K562 (cell line): Measurements from ENCODE around the gene ATM. TPM values are rescaled to one million over a fixed set of nuclear protein-coding genes. Genes with fewer than 3 reads are reported as not detected.
"Not testable (repeated sequence)": the region's sequence is repeated elsewhere in the genome, so short reads cannot be mapped to it uniquely, and the experiment has no call there.

Experiments
- ATAC-seq: fragments of 200-7000 bp; cut with Tn5 transposase; 3 replicates; pipeline ENCODE4 v1.9.1; 2020; ENCODE audit warnings: moderate library complexity
- BruUV-seq: library from RNA; stranded (reverse); fragments of 400-500 nt; replicated peaks from 2 replicates; lab custom pipeline; 2021; lab: Mats Ljungman, UMichigan
- CTCF ChIA-PET: fragments of 300-600 bp; formaldehyde crosslinking; extraction: SDS; loops from one replicate; lab custom pipeline; 2021; ENCODE audit warnings: low intra/inter-chr PET ratio; lab: Yijun Ruan, JAX
- POLR2A ChIA-PET: fragments of 300-600, 350-650 bp; sonication (Branson Sonifier 250); formaldehyde crosslinking; extraction: SDS; loops from one replicate; lab custom pipeline; 2021; ENCODE audit warnings: antibody characterized with exemption, inconsistent platforms; lab: Yijun Ruan, JAX
- DNase-seq, 4 experiments: peaks; one replicate each; pipeline versions ENCODE4 v3.0.0 to v3.0.0-alpha.2; 2011 to 2018; ENCODE audit warnings: low spot score in 3 of 4, mixed read lengths in 3 of 4; ENCODE audit errors: extremely low read depth in 1 of 4
- FAIRE-seq: peaks from 2 replicates; lab custom pipeline; 2011; peaks lifted over from hg19 to GRCh38; lab: Jason Lieb, UNC
- H2AFZ ChIP-seq: 2 replicates; pipeline ENCODE4 v1.6.0; 2011; ENCODE audit warnings: low read depth, low read length, control low read depth, inconsistent platforms
- H3K27ac ChIP-seq: fragments of 200-600 bp; 3 replicates; pipeline ENCODE4 v1.8.0; 2011; ENCODE audit warnings: low read depth, mild to moderate bottlenecking, control low read depth, inconsistent platforms, low read length, moderate library complexity, mixed read lengths; ENCODE audit errors: extremely low read depth
- H3K27me3 ChIP-seq, 2 experiments: fragments of 300-600 bp in 1 of 2; 2 replicates in 1 of 2; 3 replicates in 1 of 2; pipeline versions ENCODE4 v1.6.0 to v1.8.0; 2011; ENCODE audit warnings: inconsistent platforms in 2 of 2, low read length in 2 of 2, mild to moderate bottlenecking in 1 of 2, mixed read lengths in 1 of 2, moderate library complexity in 1 of 2; ENCODE audit not compliant: control insufficient read depth in 2 of 2, insufficient read depth in 2 of 2
- H3K36me3 ChIP-seq: fragments of 300-600 bp; 3 replicates; pipeline ENCODE4 v1.8.0; 2011; ENCODE audit warnings: mild to moderate bottlenecking, low read length, inconsistent platforms; ENCODE audit not compliant: control insufficient read depth, insufficient read depth
- H3K4me1 ChIP-seq, 2 experiments: fragments of 200-600 bp in 1 of 2; replicated peaks in 1 of 2; 2 replicates in 1 of 2; 3 replicates in 1 of 2; pipeline versions ENCODE4 v1.5.1 to v1.8.0; 2011; ENCODE audit warnings: inconsistent platforms in 2 of 2, low read length in 2 of 2, mild to moderate bottlenecking in 1 of 2, mixed read lengths in 1 of 2, moderate library complexity in 1 of 2; ENCODE audit not compliant: control insufficient read depth in 2 of 2, insufficient read depth in 2 of 2
- H3K4me2 ChIP-seq: 2 replicates; pipeline ENCODE4 v1.6.1; 2011; ENCODE audit warnings: low read length, control low read depth, inconsistent platforms, mixed read lengths; ENCODE audit not compliant: insufficient read depth
- H3K4me3 ChIP-seq: fragments of 200-600 bp; sonication (generic), shearing (Covaris generic); 2 replicates; pipeline ENCODE4 v1.5.1; 2016; ENCODE audit warnings: control low read depth, inconsistent platforms
- H3K79me2 ChIP-seq: fragments of 200-600 bp; 3 replicates; pipeline ENCODE4 v1.8.0; 2011; ENCODE audit warnings: low read length, inconsistent platforms; ENCODE audit not compliant: control insufficient read depth, insufficient read depth
- H3K9ac ChIP-seq, 2 experiments: 2 replicates each; pipeline versions ENCODE4 v1.6.0 to v1.6.1; 2011; ENCODE audit warnings: low read depth in 2 of 2, low read length in 2 of 2, control low read depth in 1 of 2, inconsistent platforms in 1 of 2, mild to moderate bottlenecking in 1 of 2, mixed read lengths in 1 of 2; ENCODE audit not compliant: insufficient read depth in 1 of 2
- H3K9me1 ChIP-seq: one replicate; pipeline ENCODE4 v1.6.0; 2011; ENCODE audit warnings: inconsistent platforms, mild to moderate bottlenecking, low read length, moderate library complexity; ENCODE audit not compliant: control insufficient read depth, insufficient read depth
- H3K9me3 ChIP-seq: replicated peaks from 2 replicates; pipeline ENCODE4 v1.5.1; 2011; ENCODE audit warnings: low read depth, low read length, inconsistent platforms; ENCODE audit not compliant: control insufficient read depth, insufficient read depth
- H4K20me1 ChIP-seq: replicated peaks from 2 replicates; pipeline ENCODE4 v1.6.1; 2011; ENCODE audit warnings: low read length, inconsistent platforms, mixed read lengths; ENCODE audit not compliant: control insufficient read depth, insufficient read depth
- ARID1B ChIP-seq: fragments of 450-650 bp; IDR thresholded peaks from 2 replicates; pipeline ENCODE4 v1.6.1; 2016; ENCODE audit warnings: antibody characterized with exemption, mild to moderate bottlenecking, inconsistent platforms
- MIER1 ChIP-seq: fragments of 450-650 bp; IDR thresholded peaks from 2 replicates; pipeline ENCODE4 v1.6.1; 2016; ENCODE audit warnings: antibody characterized with exemption, mild to moderate bottlenecking, low read depth
- RBM25 ChIP-seq: fragments of 200-400 bp; formaldehyde crosslinking; IDR thresholded peaks from 2 replicates; pipeline ENCODE4 v1.6.1; 2018; ENCODE audit warnings: low read length, low read depth, moderate library complexity; ENCODE audit not compliant: severe bottlenecking
- SMARCE1 ChIP-seq: fragments of 450-650 bp; IDR thresholded peaks from 2 replicates; pipeline ENCODE4 v1.7.1; 2016; ENCODE audit warnings: mild to moderate bottlenecking
- SOX6 ChIP-seq: fragments of 450-650 bp; IDR thresholded peaks from 2 replicates; pipeline ENCODE4 v1.6.1; 2014; ENCODE audit warnings: mild to moderate bottlenecking
- TCFL5 ChIP-seq: fragments of 250-450 bp; sonication (Bioruptor Pico); conservative IDR thresholded peaks from 2 replicates; pipeline ENCODE4 v1.6.1; 2021; ENCODE audit warnings: mild to moderate bottlenecking, moderate library complexity, matching md5 sums
- ZNF121 ChIP-seq: sonication (generic); formaldehyde crosslinking; conservative IDR thresholded peaks from 2 replicates; pipeline ENCODE4 v1.8.0; 2022; ENCODE audit warnings: missing genetic modification reagents
- ZNF384 ChIP-seq: IDR thresholded peaks from 2 replicates; pipeline ENCODE4 v1.6.1; 2012; ENCODE audit warnings: low read depth, low read length, improper control_type of control experiment
- ZNF766 ChIP-seq: fragments of 200-800 bp; sonication (Bioruptor generic); conservative IDR thresholded peaks from 2 replicates; pipeline ENCODE4 v1.6.1; 2016; ENCODE audit warnings: missing genetic modification characterization, missing compliant biosample characterization
- WGBS: fragments of 100-300 bp; shearing (Covaris generic); methylation state at CpG from one replicate; pipeline ENCODE4 v1.1.6; 2016; ENCODE audit warnings: low coverage, mixed read lengths; ENCODE audit not compliant: insufficient coverage; ENCODE audit errors: missing lambda C conversion rate; 5-methylcytosine and 5-hydroxymethylcytosine counted together
- in situ Hi-C: fragments of 300-500 bp; cut with MboI; formaldehyde crosslinking; loops from 4 replicates; pipeline ENCODE4 v1.15.0; 2018; ENCODE audit warnings: inconsistent platforms, mixed read lengths
- intact Hi-C: fragments of 100-400 bp; cut with micrococcal nuclease; formaldehyde crosslinking; loops from 2 replicates; pipeline ENCODE4 v1.14.2; 2022
- polyA plus RNA-seq, 8 experiments: library from polyadenylated mRNA; depleted of rRNA in 4 of 8; stranded (reverse) in 5 of 8; unstranded in 3 of 8; fragments of >200 nt; fragmentation: Nextera tagmentation in 2 of 8; fragmentation: Illumina TruSeq in 1 of 8; extraction: Ambion mirVana in 2 of 8; extraction: Trizol in 1 of 8; gene quantifications; 2 replicates each; pipeline versions ENCODE4 v1.2.1 to v1.2.3, GENCODE V29; 2011 to 2014; ENCODE audit warnings: inconsistent platforms in 1 of 8, missing spikeins in 1 of 8
- total RNA-seq, 7 experiments: library from RNA; depleted of rRNA in 6 of 7; stranded (reverse); fragments of >200 nt in 6 of 7; fragmentation: Illumina TruSeq in 2 of 7; extraction: Trizol in 2 of 7; gene quantifications; 2 replicates each; pipeline versions ENCODE4 v1.2.1 to v1.2.3, GENCODE V29; 2011 to 2021; ENCODE audit warnings: low replicate concordance in 1 of 7
- TF ChIP-seq, protein P1 (sequence below): fragments of 450-650 bp; IDR thresholded peaks from 2 replicates; pipeline ENCODE4 v1.6.1; 2016; ENCODE audit warnings: low read depth, mild to moderate bottlenecking, moderate library complexity
- TF ChIP-seq, protein P2 (sequence below): fragments of 250-450 bp; sonication (Bioruptor Pico); IDR thresholded peaks from 2 replicates; pipeline ENCODE4 v1.8.0; 2022; ENCODE audit warnings: moderate library complexity, mild to moderate bottlenecking, inconsistent platforms

Gene ATM
- total and polyA plus RNA-seq, 9 of the 15 experiments (the other 6 are each of a cell fraction or from before 2014, with no cell fraction given) = 8.3 to 46.8 (median 26.2) TPM

DNA sequence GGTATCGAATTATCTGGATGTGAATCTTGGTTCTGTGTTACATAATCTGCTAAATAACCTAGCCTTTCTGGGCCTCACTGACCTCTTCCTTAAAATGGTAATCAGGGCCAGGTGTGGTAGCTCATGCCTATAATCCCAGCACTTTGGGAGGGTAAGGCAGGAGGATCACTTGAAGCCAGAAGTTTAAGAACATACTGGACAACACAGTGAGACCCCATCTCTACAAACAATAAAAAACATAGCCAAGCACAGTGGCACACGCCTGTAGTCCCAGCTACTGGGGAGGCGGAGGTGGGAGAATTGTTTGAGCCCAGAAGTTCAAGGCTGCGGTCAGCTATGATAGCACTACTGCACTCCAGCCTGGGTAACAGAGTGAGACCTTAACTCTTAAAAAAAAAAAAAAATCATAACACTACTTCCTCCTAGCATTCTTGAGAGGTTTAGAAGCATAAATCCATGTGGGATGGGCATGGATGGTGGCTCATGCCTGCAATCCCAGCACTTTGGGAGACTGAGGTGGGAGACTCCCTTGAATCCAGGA lies 171.9 kb downstream of the ATM start:
- H3K9me1 ChIP-seq = no peaks in the 10 kb centered on the region
- BruUV-seq = no TSS peak
- no peak overlapping the region for H3K9ac ChIP-seq
- H4K20me1 ChIP-seq = no peaks in the 10 kb centered on the region
- no peaks in the 10 kb centered on the region for H3K9me3 ChIP-seq
- H3K36me3 ChIP-seq = no peaks in the 10 kb centered on the region
- H3K27ac ChIP-seq = no peak overlapping the region
- DNase-seq = peak in 1 of 4 experiments; percentile 42
- no peaks in the 10 kb centered on the region for H3K27me3 ChIP-seq
- peak; percentile 46 for FAIRE-seq
- TF ChIP-seq SMARCE1 (peak; percentile 29; the same call in 1 of the 2 replicates), ZNF766 (CRISPR knock-in tag) (peak; percentile 79; the same call in 1 of the 2 replicates), TCFL5 (CRISPR knock-in tag) (no peak), RBM25 (peak; percentile 51), MIER1 (no peak), ZNF384 (peak; percentile 74), ARID1B (peak; percentile 35; the same call in 1 of the 2 replicates), SOX6 (peak; percentile 26; the same call in 1 of the 2 replicates), ZNF121 (peak; percentile 99)
- TF ChIP-seq, protein P1, sequence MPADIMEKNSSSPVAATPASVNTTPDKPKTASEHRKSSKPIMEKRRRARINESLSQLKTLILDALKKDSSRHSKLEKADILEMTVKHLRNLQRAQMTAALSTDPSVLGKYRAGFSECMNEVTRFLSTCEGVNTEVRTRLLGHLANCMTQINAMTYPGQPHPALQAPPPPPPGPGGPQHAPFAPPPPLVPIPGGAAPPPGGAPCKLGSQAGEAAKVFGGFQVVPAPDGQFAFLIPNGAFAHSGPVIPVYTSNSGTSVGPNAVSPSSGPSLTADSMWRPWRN = peak; percentile 74
- TF ChIP-seq, protein P2, sequence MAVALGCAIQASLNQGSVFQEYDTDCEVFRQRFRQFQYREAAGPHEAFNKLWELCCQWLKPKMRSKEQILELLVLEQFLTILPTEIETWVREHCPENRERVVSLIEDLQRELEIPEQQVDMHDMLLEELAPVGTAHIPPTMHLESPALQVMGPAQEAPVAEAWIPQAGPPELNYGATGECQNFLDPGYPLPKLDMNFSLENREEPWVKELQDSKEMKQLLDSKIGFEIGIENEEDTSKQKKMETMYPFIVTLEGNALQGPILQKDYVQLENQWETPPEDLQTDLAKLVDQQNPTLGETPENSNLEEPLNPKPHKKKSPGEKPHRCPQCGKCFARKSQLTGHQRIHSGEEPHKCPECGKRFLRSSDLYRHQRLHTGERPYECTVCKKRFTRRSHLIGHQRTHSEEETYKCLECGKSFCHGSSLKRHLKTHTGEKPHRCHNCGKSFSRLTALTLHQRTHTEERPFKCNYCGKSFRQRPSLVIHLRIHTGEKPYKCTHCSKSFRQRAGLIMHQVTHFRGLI (CRISPR knock-in tag) = no peak
- H2AFZ ChIP-seq = no peak overlapping the region
- H3K4me2 ChIP-seq = no peak overlapping the region
- H3K79me2 ChIP-seq = no peaks in the 10 kb centered on the region
- in situ Hi-C loops = no loop called here
- CTCF ChIA-PET = no interaction called here
- H3K4me1 ChIP-seq = no peaks in the 10 kb centered on the region
- no peak overlapping the region for H3K4me3 ChIP-seq
- POLR2A ChIA-PET = no interaction called here
- ATAC-seq = peak; percentile 72
- intact Hi-C loops = no loop called here
- WGBS = 24% methylated on average over 4 of the region's 4 CpGs

DNA sequence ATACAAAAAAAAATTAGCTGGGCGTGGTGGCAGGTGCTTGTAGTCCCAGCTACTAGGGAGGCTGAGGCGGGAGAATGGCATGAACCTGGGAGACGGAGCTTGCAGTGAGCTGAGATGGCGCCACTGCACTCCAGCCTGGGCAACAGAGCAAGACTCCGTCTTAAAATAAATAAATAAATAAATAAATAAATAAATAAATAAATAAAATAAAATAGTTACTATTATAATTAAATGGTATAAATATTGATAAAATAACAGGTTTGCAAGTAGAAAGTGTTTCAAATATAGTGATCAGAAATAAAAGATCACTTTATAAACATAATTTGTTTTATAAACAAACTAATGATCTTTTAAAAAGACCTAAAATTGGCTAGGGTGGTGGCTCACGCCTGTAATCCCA lies 173.8 kb downstream of the ATM start:
- H3K79me2 ChIP-seq, H3K9ac ChIP-seq, H3K4me1 ChIP-seq, H3K27me3 ChIP-seq, H3K9me3 ChIP-seq, H3K4me3 ChIP-seq, H3K27ac ChIP-seq, FAIRE-seq, ATAC-seq, intact Hi-C loops, DNase-seq, CTCF ChIA-PET, H2AFZ ChIP-seq, H4K20me1 ChIP-seq, H3K36me3 ChIP-seq, BruUV-seq, H3K9me1 ChIP-seq, in situ Hi-C loops, H3K4me2 ChIP-seq: not testable (repeated sequence)
- 95% methylated on average over 4 of the region's 6 CpGs for WGBS
- POLR2A ChIA-PET = interaction anchor here (1.3 kb wide), 1 partner anchor 9 kb away, joined by 3 read pairs; no protein-coding TSS in a partner anchor
